HG03460 (cell line): ENCODE results near the gene RTCA.
"Not testable (repeated sequence)": the region's sequence is repeated elsewhere in the genome, so short reads cannot be mapped to it uniquely, and the experiment has no call there.

Experiments
- ATAC-seq: cut with Tn5 transposase; IDR thresholded peaks from one replicate; pipeline ENCODE4 v1.9.1; 2021; ENCODE audit not compliant: unreplicated experiment

The RTCA gene

DNA sequence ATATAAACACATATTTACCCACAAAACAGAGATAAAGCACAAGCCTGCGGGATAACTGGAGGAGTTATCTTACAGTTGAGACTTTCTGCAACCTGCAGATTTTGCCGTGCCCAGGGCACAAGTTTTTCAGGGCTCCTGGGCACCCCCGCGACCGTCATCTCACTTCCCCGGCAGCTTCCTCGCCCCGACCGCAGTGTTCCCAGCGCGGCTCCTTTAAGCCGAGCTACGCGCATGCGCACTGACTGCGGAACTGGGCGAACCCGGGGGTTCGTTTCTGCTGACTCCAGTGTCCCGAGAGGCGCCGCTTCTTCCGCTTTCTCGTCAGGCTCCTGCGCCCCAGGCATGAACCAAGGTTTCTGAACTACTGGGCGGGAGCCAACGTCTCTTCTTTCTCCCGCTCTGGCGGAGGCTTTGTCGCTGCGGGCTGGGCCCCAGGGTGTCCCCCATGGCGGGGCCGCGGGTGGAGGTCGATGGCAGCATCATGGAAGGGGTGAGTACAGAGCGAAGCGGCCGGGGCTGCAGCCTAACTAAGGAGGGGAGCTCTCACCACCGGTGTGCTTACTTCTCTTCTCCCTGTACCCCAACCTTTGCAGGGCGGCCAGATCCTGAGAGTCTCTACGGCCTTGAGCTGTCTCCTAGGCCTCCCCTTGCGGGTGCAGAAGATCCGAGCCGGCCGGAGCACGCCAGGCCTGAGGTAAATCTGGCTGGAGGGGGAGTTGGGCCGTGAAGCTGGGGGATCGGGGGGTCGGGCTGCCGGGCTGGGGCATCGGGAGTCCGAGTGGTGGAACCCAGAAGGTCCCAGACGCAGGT lies at the start of gene RTCA:
RTCA (plus strand) TSS at position 286 of the 810 bp plus-strand sequence; CDS start at position 446, 160 bp downstream.
- ATAC-seq, result peak; percentile 97

DNA sequence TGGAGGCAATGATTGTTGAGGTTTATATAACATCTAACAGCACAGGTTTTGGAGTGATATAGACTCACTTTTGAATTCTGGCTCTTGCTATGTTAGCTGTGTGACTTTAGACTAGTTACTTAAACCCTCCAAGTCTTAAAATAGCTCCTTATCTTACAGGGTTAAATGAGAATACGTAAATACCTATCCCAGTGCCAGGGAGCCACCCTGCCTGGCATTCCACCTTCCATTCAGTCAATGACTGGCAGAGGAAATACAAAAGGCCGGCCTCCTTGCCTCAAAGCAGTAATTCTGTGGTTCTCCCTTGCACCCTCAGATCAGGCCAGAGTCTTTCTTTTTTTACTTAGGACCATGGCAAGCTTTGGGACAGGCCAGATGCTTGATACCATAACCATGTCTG lies 48.2 kb upstream of the RTCA start:
- ATAC-seq, result no peak

DNA sequence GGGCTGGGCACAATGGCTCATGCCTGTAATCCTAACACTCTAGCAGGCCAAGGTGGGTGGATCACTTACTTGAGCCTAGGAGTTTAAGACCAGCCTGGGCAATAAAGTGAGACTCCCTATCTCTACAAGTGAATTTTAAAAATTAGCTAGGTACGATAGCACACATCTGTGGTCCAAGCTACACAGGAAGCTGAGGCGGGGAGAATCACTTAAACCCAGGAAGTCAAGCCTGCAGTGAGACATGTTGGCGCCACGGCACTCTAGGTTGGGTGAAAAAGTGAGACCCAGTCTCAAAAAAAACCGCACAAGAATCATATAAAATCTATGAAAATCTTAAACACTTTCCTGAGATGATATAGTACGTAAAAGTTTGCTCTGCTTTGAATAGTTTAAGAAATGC lies 46.6 kb upstream of the RTCA start:
- ATAC-seq, result no peak

DNA sequence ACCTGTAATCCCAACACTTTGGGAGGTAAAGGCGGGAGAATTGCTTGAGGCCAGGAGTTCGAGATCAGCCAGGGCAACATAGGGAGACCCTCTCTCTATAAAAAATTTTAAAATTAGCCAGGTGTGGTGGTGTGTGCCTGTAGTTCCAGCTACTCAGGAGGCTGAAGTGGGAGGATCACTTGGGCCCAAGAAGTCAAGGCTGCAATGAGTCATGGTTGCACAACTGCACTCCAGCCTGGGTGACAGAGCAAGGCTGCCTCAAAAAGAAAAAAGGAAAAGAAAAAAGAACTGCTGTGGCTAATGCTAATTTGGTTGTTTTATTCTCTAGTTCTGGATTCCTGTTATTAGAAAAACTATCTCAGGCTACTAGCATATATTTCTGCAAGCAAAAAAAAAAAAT lies 46.1 kb upstream of the RTCA start:
- ATAC-seq, result no peak

DNA sequence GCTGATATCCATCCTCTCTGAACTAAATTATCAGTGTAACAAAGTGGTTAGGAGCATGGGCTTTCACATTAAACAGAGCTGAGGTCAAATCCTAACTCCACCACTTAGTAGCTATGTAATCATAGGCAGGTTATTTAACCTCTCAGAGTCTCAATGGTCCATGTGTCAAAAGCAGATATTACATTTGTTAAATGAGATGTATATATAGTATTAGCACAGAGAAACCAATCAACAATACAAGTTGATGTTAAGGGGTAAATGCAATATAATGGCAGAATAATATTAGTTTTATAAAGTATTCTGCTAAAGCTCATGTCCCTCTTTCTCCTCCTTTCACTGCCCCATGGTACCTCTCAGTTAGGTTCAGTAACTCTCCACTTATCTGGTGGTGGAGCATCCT lies 43.6 kb upstream of the RTCA start:
- no peak for ATAC-seq

DNA sequence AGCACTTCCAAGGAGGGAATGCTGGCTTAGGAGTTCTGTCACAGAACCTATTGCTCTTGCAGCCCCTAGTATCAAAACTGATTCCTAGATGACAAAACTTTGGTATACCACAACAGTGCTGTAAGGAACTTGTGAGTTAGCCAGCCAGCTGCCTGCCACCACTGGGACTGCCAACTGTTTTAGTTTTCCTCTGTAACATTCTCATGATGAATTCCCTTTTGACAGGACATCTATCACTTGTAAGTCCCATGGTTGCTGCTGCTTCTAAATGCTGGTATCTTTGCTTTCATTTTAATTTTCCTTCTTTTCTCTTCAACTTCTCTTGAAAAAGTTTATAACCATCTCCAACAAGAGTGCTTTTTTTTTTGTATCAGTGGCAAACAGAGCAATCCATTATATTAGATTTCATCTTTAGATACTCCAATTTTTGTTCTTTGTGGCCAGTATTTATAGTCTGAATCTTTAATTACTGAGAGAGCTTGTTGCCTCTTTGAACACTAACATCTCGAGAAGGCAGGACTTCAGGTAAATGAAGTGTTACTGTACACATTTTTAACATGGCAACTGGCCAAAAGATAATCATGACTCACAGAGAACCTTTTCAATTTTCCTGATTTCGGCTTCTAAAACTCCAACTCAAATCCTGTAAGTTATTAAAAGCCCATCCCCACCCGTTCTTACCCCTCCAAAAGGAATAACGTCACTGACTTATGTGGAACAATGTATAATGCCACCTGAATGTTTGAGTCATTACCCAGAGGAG lies 36.2 kb upstream of the RTCA start:
- ATAC-seq, result no peak

DNA sequence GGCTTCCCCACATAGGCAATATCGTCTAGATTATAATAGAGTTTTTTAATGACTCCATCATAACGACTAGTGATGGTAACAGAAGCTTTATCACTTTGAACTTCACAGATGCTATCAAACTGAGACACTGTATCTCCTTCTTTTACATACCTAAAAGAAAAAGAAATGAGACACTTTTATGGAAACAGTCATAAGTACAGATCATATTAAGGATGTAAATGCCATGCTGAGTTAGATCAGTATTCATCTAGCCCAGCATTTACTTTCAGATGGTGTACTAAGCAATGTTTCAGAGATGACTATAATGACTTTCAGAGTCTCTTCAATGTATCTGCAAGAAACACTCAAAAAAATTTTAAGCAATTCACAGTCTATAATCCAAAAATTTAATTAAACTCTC lies 35.3 kb upstream of the RTCA start:
- no peak for ATAC-seq

DNA sequence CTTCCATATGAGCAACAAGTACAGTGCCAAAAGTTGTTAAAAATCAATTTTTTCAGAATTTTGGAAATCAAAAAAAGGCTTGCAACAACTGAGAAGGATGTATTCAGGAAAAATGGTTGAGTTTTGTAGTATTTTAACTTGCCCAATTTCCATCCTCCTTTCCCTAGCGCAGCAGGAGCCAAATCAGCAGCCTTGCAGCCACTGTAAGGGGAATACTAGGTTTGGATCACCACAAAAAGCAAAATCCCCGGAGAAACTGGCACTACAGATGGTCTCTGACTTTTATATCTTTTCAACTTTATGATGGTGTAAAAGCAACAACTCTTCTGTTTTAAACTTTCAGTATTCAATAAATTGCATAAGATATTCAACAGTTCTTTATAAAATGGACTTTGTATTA lies 34.3 kb upstream of the RTCA start:
- no peak for ATAC-seq

DNA sequence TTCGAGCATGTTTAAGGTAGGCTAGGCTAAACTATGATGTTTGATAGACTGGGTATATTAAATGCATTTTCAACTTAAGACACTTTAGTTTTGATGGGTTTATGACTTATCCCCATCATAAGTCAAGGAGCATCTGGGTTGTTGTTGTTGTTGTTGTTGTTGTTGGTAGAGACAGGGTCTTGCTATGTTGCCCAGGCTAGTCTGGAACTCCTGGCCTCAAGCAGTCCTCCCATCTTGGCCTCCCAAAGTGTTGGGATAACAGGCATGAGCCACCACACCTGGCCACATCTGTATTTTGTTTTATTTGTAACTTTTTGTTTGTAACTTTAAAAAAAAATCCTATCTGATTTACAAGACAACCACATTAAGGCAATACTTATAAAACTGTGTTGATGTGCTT lies 33.9 kb upstream of the RTCA start:
- no peak for ATAC-seq

DNA sequence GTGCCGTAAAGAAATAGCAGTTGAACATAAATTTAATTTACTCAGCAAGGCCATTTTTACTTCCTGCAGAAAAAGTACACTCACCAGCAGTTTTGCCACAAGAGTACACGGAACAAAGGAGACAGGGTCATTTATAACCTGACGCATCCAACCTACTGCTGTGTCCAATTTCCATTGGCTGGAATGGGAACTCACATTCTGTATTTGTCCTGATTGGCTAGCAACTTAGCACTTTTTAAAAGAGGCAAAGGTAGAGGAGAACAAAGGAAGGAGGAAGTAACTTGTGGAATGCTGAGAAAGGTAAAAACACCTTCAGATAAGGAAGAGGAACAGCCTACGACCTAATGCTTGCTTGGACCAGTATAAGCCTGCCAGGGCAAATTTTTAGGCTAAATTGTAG lies 32.5 kb upstream of the RTCA start:
- ATAC-seq, result not testable (repeated sequence)

DNA sequence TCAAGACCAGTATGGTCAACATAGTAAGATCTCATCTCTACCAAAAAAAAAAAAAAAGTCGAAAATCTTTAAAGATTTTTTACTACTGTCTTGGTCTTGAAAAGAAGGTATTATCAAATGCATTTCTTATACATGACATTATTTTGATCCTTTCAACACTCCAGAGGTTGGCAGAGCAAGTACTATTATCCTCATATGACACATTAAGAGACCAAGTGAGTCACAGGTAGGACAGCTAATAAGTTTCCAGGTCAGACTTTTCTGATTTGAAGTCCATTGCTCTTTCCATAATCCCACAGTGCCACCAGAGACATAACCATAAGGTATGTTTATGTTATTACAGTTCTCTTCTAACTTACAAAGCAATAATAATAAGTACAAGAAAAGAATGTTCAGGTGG lies 31.6 kb upstream of the RTCA start:
- no peak for ATAC-seq

DNA sequence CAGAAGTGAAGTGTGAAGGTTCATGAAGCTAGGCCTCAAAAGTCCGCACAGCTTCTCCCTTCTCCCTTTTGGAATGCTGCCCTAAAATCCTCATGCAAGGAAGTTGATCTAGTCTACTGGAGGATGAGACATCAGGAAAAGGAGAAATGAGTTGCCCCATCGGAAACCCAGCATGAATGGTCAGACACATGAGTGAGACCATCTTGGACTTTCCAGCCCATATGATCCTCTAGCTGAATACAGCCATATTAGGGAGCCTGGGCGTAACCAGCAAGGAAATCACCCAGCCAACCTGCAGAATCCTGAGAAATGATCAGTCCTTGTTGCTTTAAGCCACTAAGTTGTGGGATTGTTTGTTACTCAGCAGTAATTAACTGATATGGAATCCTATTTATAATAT lies 28.9 kb upstream of the RTCA start:
- ATAC-seq, result no peak

DNA sequence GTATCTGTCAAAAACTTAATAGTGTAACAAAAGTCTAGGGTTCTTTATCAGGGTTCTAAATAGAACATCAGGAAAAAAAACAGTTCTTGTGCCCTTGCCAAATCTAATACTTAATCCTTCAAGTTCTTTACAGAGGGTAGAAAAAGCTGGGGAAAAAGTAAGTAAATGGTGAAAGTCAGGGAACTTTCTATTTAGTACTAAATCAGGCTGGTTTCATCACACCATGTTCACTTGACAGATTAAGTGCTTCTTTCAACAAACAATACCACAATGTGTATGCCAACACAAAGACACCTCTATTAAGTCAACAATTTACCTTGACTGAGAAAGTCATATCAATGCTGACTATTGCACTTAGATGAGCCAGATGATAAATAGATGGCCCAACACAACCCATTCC lies 26.1 kb upstream of the RTCA start:
- ATAC-seq, result no peak

DNA sequence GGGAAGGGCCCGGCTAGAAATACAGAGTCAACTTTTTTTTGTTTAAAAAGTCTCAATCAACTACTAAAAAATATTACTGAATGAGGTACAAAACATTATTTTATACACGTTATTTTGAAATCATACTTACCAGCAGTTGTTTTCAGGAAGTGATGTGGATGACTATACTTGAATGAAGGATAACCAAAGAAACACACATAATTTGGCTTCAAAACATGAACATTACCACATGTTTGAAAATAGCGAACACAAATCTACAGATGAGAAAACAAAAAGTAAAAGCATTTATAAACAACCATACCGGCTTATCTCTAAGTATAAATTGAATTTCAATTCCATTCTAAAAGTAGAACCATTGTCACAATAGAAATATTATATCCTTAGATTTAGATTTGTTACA lies 25.4 kb upstream of the RTCA start:
- no peak for ATAC-seq

DNA sequence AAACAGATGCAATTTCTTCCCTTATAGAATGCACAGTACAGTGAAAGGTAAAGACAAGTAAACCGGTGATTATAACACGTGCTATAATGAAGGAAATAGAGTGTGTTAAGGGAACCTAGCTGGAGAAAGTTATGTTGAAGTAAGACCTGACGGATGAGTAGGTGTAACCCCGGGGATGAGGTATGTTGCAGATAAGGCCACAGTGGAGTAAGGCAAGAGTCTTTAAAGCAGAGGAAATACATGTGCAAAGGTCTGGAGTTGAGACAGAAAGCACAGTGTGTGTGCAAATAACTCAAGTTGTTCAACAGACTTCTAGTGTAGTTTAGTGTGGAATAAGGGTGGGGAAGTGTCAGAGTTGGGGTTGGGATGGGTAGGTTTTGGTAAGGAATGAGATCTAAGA lies 19.3 kb upstream of the RTCA start:
- no peak for ATAC-seq

DNA sequence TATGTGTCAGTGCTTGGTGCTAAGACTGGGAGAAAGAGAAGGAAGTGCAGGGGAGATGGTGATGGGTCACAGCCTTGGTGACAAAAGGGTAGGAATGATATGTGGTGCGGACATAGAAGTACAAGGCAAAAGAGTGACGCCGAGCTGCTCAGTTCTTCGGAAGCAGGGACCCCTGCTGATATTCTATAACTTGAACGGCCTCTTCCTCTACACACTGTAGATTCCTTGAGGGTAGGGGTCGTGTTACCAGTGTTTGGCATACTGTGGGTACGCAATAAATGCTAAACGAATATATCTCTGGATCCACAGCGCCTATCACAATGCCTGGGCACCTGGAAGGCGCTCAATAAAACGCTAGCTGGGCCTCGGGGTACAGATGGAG lies 16.9 kb upstream of the RTCA start:
- peak; percentile 1 for ATAC-seq

DNA sequence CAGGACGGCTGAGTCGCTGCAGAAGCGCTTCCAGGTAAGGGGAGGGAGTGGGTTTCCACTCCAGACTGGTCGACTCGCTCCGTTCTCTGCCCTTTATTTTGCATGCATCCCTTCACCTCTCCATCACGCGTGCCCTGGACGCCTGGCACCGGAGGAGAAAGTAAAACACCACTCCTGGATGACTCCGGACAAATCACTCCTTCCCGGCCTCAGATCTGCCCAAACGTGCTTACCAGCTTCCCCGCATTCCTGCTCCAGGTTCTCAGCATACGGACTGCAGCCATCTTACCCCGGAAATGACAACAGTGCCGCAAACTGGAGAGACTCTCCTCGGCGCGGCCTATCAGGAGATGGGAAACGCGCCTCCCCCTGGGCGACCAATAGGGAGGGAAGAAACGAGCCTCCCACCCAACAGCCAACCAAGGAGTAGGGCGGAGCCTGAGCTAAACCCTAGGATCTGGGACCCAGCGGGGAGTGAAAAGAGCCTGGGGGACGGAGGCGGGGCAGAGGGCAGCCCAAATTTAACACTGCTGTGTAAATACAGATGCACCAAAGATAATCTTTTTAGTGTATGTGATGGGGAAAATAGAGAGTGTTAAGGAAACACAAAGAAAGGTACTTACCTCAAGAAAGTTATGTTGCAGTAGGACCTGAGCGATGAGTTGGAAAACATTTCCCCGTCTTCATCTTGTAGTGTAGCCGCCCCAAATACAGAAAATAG lies 16.3 kb upstream of the RTCA start, which contains the start of gene DBT:
DBT (minus strand) TSS at position 298 of the 721 bp plus-strand sequence; CDS start at position 284, 14 bp downstream.
- peak; percentile 100 for ATAC-seq

DNA sequence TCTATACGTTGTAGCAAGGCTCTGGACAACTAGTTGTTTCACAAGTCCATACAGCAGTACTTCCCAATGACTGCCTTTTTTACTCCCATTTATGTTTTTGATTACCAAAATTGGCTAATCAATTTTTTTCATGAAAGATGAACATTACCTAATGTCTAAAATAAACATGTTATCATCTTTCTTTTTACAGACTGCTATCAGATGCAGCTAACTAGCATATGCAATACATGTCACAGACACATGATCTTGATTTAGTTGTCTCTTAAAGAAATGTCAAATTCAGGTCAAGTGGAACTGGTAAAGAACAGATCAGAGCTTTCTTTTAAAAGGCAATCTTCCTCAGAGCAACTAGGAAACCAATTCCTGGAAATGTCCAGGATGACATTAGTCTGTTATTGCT lies 15.8 kb upstream of the RTCA start:
- ATAC-seq, result no peak

DNA sequence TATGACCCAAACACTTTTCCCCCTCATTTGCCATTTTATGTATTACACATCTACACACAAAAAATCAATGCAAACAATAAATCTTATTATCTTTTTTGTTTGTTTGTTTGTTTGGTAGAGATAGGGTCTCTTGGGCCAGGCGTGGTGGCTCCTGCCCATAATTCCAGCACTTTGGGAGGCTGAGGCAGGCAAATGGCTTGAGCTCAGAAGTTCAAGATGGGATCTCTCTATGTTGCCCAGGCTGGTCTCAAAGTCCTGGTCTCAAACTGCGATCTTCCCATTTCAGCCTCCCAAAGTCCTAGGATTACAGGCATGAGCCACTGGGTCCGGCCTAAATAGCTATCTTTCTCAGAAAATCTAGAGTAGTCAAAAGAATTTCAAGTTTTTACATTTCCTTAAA lies 15.2 kb upstream of the RTCA start:
- ATAC-seq, result no peak

DNA sequence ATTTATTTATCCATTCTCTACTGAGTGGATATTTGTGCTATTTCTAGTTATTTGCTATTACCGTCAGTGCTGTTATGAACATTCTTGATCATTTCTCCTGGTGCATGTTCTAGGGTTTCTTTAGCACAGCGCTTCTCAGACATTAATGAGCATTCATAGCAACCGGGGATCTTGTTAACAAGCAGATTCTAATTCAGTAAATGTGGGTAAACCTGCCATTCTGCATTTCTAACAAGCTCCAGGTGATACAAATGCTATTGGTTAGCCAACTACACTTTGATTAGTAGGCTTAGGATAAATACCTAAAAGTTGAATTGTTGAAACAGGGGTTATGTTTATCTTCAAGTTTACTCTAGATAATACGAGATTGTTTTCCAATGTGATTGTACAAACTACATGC lies 13.1 kb upstream of the RTCA start:
- ATAC-seq, result no peak

DNA sequence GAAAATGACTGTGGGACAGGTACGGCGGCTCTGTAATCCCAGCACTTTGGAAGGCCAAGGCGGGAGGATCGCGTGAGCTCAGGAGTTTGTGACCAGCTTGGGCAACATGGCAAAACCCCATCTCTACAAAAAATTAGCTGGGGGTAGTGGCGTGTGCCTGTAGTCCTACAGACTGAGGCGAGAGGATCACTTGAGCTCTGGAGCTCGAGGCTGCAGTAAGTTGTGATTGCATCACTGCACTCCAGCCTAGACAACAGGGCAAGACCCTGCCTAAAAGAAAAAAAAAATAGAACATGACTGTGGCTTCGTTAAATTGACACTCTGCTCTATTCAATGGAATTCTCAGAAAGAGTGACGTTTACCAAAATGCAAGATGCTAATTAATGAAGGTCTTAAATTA lies 12.5 kb upstream of the RTCA start:
- ATAC-seq, result no peak

DNA sequence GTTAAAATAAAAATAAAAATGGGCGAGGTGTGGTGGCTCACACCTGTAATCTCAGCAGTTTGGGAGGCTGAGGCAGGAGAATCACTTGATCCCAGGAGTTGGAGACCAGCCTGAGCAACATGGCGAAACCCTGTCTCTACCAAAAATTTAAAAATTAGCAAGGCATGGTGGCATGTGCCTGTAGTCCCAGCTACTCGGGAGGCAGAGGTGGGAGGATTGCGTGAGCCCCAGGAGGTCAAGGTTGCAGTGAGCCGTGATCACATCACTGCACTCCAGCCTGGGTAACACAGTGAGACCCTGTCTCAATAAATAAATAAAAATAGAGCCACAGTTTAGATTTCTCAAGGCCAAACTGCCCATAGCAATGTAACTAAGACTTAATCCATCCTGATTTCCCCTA lies 9.7 kb upstream of the RTCA start:
- not testable (repeated sequence) for ATAC-seq
